ENCODE results near the gene EME1.
A peak's percentile ranks its signal among the peaks of the same experiment; 100 is the strongest.

The EME1 gene

DNA sequence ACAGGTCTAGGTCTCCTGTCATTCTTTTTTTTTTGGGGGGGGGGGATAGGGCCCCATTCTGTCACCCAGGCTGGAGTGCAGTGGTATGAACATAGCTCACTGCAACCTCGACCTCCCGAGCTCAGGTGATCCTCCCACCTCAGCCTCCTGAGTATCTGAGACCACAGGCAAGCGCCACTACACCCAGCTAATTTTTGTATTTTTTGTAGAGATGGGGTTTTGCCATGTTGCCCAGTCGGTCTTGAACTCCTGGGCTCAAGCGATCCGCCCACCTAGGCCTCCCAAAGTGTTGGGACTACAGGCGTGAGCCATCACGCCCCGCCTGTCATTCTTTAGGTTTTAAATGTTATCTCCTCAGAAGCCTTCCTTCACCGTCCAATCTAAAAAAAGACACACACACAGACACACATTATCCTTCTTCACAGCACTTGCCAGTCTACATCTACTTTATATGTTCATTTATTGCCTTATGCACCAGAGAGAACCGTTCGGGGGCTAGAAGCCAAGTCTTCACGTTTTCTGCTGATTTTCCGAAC, 739 bp upstream of the EME1 start:
- ATAC-seq, result peak; percentile 10
- TF ChIP-seq TOX (CRISPR knock-in tag; IDR thresholded peaks at IDR 0.05; ENCODE audit: borderline replicate concordance) (no peak), OSR1 (CRISPR knock-in tag; IDR thresholded peaks at IDR 0.05) (no peak), SNAI2 (CRISPR knock-in tag; IDR thresholded peaks at IDR 0.05) (no peak)

DNA sequence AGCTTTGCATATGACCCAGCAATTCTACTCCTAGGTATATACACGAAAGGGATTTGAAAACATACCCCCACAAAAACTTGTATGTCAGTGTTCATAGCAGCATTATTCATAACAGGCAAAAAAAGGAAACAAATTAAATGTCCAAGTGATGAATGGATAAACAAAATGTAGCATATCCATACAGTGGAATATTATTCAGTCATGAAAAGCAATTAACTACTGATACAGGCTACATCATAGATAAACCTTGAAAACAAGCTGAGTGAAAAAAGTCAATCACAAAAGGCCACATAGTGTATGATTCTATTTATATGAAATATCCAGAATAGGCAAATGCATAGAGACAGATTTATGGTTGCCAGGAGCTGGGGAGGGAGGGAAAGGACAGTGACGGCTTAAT, 676 bp downstream of the EME1 start:
- TF ChIP-seq ARNTL (CRISPR knock-in tag; IDR thresholded peaks at IDR 0.05; ENCODE audit: borderline replicate concordance, low read depth) (no peak), ZNF70 (CRISPR knock-in tag; IDR thresholded peaks at IDR 0.05) (no peak), ZFP30 (CRISPR knock-in tag; IDR thresholded peaks at IDR 0.05) (no peak), OSR1 (CRISPR knock-in tag; IDR thresholded peaks at IDR 0.05) (no peak), TCF4 (CRISPR knock-in tag; IDR thresholded peaks at IDR 0.05; ENCODE audit: borderline replicate concordance) (no peak), ESRRG (CRISPR knock-in tag; IDR thresholded peaks at IDR 0.05) (no peak), PPARA (CRISPR knock-in tag; IDR thresholded peaks at IDR 0.05; ENCODE audit: borderline replicate concordance) (no peak), ISL1 (CRISPR knock-in tag; IDR thresholded peaks at IDR 0.05) (no peak), SNAI2 (CRISPR knock-in tag; IDR thresholded peaks at IDR 0.05) (no peak), ZNF8 (CRISPR knock-in tag; IDR thresholded peaks at IDR 0.05) (no peak)
- TF ChIP-seq, protein P1, sequence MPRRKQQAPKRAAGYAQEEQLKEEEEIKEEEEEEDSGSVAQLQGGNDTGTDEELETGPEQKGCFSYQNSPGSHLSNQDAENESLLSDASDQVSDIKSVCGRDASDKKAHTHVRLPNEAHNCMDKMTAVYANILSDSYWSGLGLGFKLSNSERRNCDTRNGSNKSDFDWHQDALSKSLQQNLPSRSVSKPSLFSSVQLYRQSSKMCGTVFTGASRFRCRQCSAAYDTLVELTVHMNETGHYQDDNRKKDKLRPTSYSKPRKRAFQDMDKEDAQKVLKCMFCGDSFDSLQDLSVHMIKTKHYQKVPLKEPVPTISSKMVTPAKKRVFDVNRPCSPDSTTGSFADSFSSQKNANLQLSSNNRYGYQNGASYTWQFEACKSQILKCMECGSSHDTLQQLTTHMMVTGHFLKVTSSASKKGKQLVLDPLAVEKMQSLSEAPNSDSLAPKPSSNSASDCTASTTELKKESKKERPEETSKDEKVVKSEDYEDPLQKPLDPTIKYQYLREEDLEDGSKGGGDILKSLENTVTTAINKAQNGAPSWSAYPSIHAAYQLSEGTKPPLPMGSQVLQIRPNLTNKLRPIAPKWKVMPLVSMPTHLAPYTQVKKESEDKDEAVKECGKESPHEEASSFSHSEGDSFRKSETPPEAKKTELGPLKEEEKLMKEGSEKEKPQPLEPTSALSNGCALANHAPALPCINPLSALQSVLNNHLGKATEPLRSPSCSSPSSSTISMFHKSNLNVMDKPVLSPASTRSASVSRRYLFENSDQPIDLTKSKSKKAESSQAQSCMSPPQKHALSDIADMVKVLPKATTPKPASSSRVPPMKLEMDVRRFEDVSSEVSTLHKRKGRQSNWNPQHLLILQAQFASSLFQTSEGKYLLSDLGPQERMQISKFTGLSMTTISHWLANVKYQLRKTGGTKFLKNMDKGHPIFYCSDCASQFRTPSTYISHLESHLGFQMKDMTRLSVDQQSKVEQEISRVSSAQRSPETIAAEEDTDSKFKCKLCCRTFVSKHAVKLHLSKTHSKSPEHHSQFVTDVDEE (CRISPR knock-in tag; IDR thresholded peaks at IDR 0.05), result no peak
- TF ChIP-seq, protein P2, sequence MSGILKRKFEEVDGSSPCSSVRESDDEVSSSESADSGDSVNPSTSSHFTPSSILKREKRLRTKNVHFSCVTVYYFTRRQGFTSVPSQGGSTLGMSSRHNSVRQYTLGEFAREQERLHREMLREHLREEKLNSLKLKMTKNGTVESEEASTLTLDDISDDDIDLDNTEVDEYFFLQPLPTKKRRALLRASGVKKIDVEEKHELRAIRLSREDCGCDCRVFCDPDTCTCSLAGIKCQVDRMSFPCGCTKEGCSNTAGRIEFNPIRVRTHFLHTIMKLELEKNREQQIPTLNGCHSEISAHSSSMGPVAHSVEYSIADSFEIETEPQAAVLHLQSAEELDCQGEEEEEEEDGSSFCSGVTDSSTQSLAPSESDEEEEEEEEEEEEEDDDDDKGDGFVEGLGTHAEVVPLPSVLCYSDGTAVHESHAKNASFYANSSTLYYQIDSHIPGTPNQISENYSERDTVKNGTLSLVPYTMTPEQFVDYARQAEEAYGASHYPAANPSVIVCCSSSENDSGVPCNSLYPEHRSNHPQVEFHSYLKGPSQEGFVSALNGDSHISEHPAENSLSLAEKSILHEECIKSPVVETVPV (CRISPR knock-in tag; IDR thresholded peaks at IDR 0.05), result no peak
- TF ChIP-seq, protein P3, sequence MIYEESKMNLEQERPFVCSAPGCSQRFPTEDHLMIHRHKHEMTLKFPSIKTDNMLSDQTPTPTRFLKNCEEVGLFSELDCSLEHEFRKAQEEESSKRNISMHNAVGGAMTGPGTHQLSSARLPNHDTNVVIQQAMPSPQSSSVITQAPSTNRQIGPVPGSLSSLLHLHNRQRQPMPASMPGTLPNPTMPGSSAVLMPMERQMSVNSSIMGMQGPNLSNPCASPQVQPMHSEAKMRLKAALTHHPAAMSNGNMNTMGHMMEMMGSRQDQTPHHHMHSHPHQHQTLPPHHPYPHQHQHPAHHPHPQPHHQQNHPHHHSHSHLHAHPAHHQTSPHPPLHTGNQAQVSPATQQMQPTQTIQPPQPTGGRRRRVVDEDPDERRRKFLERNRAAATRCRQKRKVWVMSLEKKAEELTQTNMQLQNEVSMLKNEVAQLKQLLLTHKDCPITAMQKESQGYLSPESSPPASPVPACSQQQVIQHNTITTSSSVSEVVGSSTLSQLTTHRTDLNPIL (CRISPR knock-in tag; IDR thresholded peaks at IDR 0.05; ENCODE audit: low read depth), result no peak
- no peak for ATAC-seq

DNA sequence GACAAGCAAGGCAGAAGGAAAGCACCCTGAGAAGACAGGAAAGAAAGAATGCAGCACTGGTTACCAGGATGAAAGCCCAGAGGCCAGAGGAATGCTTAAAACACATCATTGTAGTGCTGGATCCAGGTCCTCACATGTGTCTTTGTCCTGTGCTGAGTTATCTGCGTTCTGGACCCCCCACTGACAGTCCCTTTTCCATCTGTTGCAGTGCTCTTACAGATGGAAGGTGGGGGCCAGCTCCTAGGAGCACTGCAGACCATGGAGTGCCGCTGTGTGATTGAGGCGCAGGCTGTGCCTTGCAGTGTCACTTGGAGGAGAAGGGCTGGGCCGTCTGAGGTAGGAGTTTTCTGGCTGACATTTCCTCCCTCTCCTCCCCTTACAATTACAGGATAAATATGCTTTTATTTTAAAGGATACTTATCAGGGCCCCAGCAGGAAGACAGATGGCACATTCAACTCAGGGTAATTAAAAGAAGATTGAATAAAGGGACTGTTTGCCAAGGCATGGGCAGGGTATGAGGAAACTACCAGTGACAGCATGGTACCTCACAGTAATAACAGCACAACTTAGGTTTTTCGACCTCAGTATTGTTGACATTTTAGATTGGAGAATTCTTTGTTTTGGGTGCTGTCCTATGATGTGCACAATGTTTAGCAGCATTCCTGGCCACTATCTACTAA, 3.0 kb downstream of the EME1 start:
- no peak for ATAC-seq
- TF ChIP-seq, protein P2 (CRISPR knock-in tag; IDR thresholded peaks at IDR 0.05), result no peak
- TF ChIP-seq PPARA (CRISPR knock-in tag; IDR thresholded peaks at IDR 0.05; ENCODE audit: borderline replicate concordance) (no peak), ARNTL (CRISPR knock-in tag; IDR thresholded peaks at IDR 0.05; ENCODE audit: borderline replicate concordance, low read depth) (no peak), BACH2 (CRISPR knock-in tag; IDR thresholded peaks at IDR 0.05; ENCODE audit: borderline replicate concordance) (no peak), ZNF8 (CRISPR knock-in tag; IDR thresholded peaks at IDR 0.05) (no peak), SNAI2 (CRISPR knock-in tag; IDR thresholded peaks at IDR 0.05) (no peak), ZNF565 (CRISPR knock-in tag; conservative IDR thresholded peaks at IDR 0.05; ENCODE audit: low read depth) (no peak), ESRRG (CRISPR knock-in tag; IDR thresholded peaks at IDR 0.05) (no peak), GLIS3 (CRISPR knock-in tag; IDR thresholded peaks at IDR 0.05) (no peak), TOX (CRISPR knock-in tag; IDR thresholded peaks at IDR 0.05; ENCODE audit: borderline replicate concordance) (no peak), TCF4 (CRISPR knock-in tag; IDR thresholded peaks at IDR 0.05; ENCODE audit: borderline replicate concordance) (no peak), ZC3H10 (CRISPR knock-in tag; IDR thresholded peaks at IDR 0.05) (no peak), CSDC2 (CRISPR knock-in tag; IDR thresholded peaks at IDR 0.05) (no peak), ZNF70 (CRISPR knock-in tag; IDR thresholded peaks at IDR 0.05) (no peak)
- TF ChIP-seq, protein P4, sequence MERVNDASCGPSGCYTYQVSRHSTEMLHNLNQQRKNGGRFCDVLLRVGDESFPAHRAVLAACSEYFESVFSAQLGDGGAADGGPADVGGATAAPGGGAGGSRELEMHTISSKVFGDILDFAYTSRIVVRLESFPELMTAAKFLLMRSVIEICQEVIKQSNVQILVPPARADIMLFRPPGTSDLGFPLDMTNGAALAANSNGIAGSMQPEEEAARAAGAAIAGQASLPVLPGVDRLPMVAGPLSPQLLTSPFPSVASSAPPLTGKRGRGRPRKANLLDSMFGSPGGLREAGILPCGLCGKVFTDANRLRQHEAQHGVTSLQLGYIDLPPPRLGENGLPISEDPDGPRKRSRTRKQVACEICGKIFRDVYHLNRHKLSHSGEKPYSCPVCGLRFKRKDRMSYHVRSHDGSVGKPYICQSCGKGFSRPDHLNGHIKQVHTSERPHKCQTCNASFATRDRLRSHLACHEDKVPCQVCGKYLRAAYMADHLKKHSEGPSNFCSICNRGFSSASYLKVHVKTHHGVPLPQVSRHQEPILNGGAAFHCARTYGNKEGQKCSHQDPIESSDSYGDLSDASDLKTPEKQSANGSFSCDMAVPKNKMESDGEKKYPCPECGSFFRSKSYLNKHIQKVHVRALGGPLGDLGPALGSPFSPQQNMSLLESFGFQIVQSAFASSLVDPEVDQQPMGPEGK (CRISPR knock-in tag; IDR thresholded peaks at IDR 0.05; ENCODE audit: borderline replicate concordance), result no peak
- TF ChIP-seq, protein P3 (CRISPR knock-in tag; IDR thresholded peaks at IDR 0.05; ENCODE audit: low read depth), result no peak
- TF ChIP-seq, protein P1 (CRISPR knock-in tag; IDR thresholded peaks at IDR 0.05), result no peak
